Measurements from ENCODE around the gene EIF3K. TPM values are rescaled to one million over a fixed set of nuclear protein-coding genes. Genes with fewer than 3 reads are reported as not detected.
"Not testable (repeated sequence)": the region's sequence is repeated elsewhere in the genome, so short reads cannot be mapped to it uniquely, and the experiment has no call there.

EIF3K gene
- total RNA-seq, 1 experiment from 2014 or later: 414 TPM

GRCh38 chr19:38597075-38597474 is 21.9 kb upstream of the EIF3K start:
- H4K20me1 ChIP-seq (ENCODE audit: low read length): no peaks in the 10 kb centered on the region
- no peaks in the 10 kb centered on the region for H3F3A ChIP-seq (ENCODE audit: low read length, unreplicated experiment)
- no peak overlapping the region for H3K4me2 ChIP-seq (ENCODE audit: low read length)
- ChIA-PET POLR2A (ENCODE audit: unreplicated experiment) (no interaction called here), CTCF (no interaction called here)
- DNase-seq (no peak), ATAC-seq (no peak)
- no peak overlapping the region for H3K27ac ChIP-seq (ENCODE audit: low read length)
- H3K9me2 ChIP-seq (replicated peaks; ENCODE audit: low read length): no peaks in the 10 kb centered on the region
- no TSS peak for BruUV-seq (replicated peaks)
- no peaks in the 10 kb centered on the region for H3K9me3 ChIP-seq (ENCODE audit: low read length)
- no peak for TF ChIP-seq CTCF (conservative IDR thresholded peaks at IDR 0.05; ENCODE audit: low read depth, low read length)
- no peak for TF ChIP-seq EZH2phosphoT487 (IDR thresholded peaks at IDR 0.05; ENCODE audit: borderline replicate concordance, low read length)
- TF ChIP-seq EZH2 (IDR thresholded peaks at IDR 0.05; ENCODE audit: low read length, unreplicated experiment): no peak
- no peaks in the 10 kb centered on the region for H3K27me3 ChIP-seq (ENCODE audit: low read length)
- H3K4me3 ChIP-seq (ENCODE audit: low read length): no peak overlapping the region
- no peaks in the 10 kb centered on the region for H3K36me3 ChIP-seq (ENCODE audit: low read depth, low read length)
- no peak overlapping the region for H2AFZ ChIP-seq (ENCODE audit: low read length)
- intact Hi-C loops (cut with micrococcal nuclease): no loop called here
- H3K9ac ChIP-seq (ENCODE audit: low read length): no peak overlapping the region
- no peaks in the 10 kb centered on the region for H3K4me1 ChIP-seq (ENCODE audit: insufficient read depth, low read length)
- H3K79me2 ChIP-seq (ENCODE audit: low read length): no peaks in the 10 kb centered on the region

- no peaks in the 10 kb centered on the region for H3K4me1 ChIP-seq (ENCODE audit: insufficient read depth, low read length)
- ATAC-seq (no peak), DNase-seq (no peak)
- CTCF ChIA-PET: no interaction called here
- no peaks in the 10 kb centered on the region for H3F3A ChIP-seq (ENCODE audit: low read length, unreplicated experiment)
- no peak overlapping the region for H3K4me2 ChIP-seq (ENCODE audit: low read length)
- H3K9me3 ChIP-seq (ENCODE audit: low read length): no peaks in the 10 kb centered on the region
- no peak overlapping the region for H3K9ac ChIP-seq (ENCODE audit: low read length)
- intact Hi-C loops (cut with micrococcal nuclease): no loop called here
- no peak overlapping the region for H3K27ac ChIP-seq (ENCODE audit: low read length)
- no peaks in the 10 kb centered on the region for H3K79me2 ChIP-seq (ENCODE audit: low read length)
- no peaks in the 10 kb centered on the region for H4K20me1 ChIP-seq (ENCODE audit: low read length)
- H3K9me2 ChIP-seq (replicated peaks; ENCODE audit: low read length): no peaks in the 10 kb centered on the region
- no peak overlapping the region for H2AFZ ChIP-seq (ENCODE audit: low read length)
- no peaks in the 10 kb centered on the region for H3K36me3 ChIP-seq (ENCODE audit: low read depth, low read length)
- H3K27me3 ChIP-seq (ENCODE audit: low read length): no peaks in the 10 kb centered on the region
- BruUV-seq (replicated peaks): no TSS peak
- no peak for TF ChIP-seq EZH2 (IDR thresholded peaks at IDR 0.05; ENCODE audit: low read length, unreplicated experiment)
- no peak for TF ChIP-seq CTCF (conservative IDR thresholded peaks at IDR 0.05; ENCODE audit: low read depth, low read length)
- TF ChIP-seq EZH2phosphoT487 (IDR thresholded peaks at IDR 0.05; ENCODE audit: borderline replicate concordance, low read length): no peak
- POLR2A ChIA-PET (ENCODE audit: unreplicated experiment): no interaction called here
- no peak overlapping the region for H3K4me3 ChIP-seq (ENCODE audit: low read length)
Measured at GRCh38 chr19:38599722-38600121, 19.3 kb upstream of the EIF3K start.

GRCh38 chr19:38602856-38603255 is 16.1 kb upstream of the EIF3K start:
- H3K4me2 ChIP-seq (ENCODE audit: low read length); DNase-seq; CTCF ChIA-PET; H3K9me2 ChIP-seq (replicated peaks; ENCODE audit: low read length); H3K4me1 ChIP-seq (ENCODE audit: insufficient read depth, low read length); ATAC-seq; BruUV-seq (replicated peaks); H3K9ac ChIP-seq (ENCODE audit: low read length); H3K36me3 ChIP-seq (ENCODE audit: low read depth, low read length); intact Hi-C loops (cut with micrococcal nuclease); POLR2A ChIA-PET (ENCODE audit: unreplicated experiment); H3K27ac ChIP-seq (ENCODE audit: low read length); H3K79me2 ChIP-seq (ENCODE audit: low read length); H3K27me3 ChIP-seq (ENCODE audit: low read length); H3K4me3 ChIP-seq (ENCODE audit: low read length); H4K20me1 ChIP-seq (ENCODE audit: low read length); H3F3A ChIP-seq (ENCODE audit: low read length, unreplicated experiment); H3K9me3 ChIP-seq (ENCODE audit: low read length); H2AFZ ChIP-seq (ENCODE audit: low read length): not testable (repeated sequence)

All from PC-3 (cell line).